H9 (cell line): ENCODE data around the gene LPCAT1. TPM values are rescaled to one million over a fixed set of nuclear protein-coding genes. Genes with fewer than 3 reads are reported as not detected.

Experiments used
- DNase-seq: peaks from one replicate; pipeline ENCODE4 v3.0.0-alpha.2; 2017
- H2AFZ ChIP-seq: one replicate; pipeline ENCODE4 v1.6.1; 2013; ENCODE audit warnings: mild to moderate bottlenecking, low read length, control low read depth, moderate library complexity
- H2AK5ac ChIP-seq: 2 replicates; pipeline ENCODE4 v1.6.1; 2013; ENCODE audit warnings: low read length, control low read depth, mixed read lengths; ENCODE audit not compliant: insufficient read length
- H2BK120ac ChIP-seq: one replicate; pipeline ENCODE4 v1.6.1; 2013; ENCODE audit warnings: low read depth, mild to moderate bottlenecking, low read length, control low read depth, inconsistent platforms; ENCODE audit not compliant: poor library complexity, severe bottlenecking
- H2BK12ac ChIP-seq: 2 replicates; pipeline ENCODE4 v1.6.1; 2013; ENCODE audit warnings: low read length, control low read depth, mixed read lengths, low read depth; ENCODE audit not compliant: insufficient read length
- H2BK15ac ChIP-seq: 2 replicates; pipeline ENCODE4 v1.6.1; 2013; ENCODE audit warnings: low read depth, low read length, control low read depth
- H2BK20ac ChIP-seq: one replicate; pipeline ENCODE4 v1.6.1; 2013; ENCODE audit warnings: low read depth, mild to moderate bottlenecking, low read length, control low read depth, inconsistent platforms; ENCODE audit not compliant: poor library complexity, severe bottlenecking
- H2BK5ac ChIP-seq: 2 replicates; pipeline ENCODE4 v1.6.1; 2013; ENCODE audit warnings: low read length, control low read depth, mixed read lengths; ENCODE audit not compliant: insufficient read length
- H3K14ac ChIP-seq: 2 replicates; pipeline ENCODE4 v1.6.1; 2013; ENCODE audit warnings: low read length, control low read depth; ENCODE audit not compliant: insufficient read depth
- H3K18ac ChIP-seq: 2 replicates; pipeline ENCODE4 v1.6.1; 2013; ENCODE audit warnings: low read depth, mild to moderate bottlenecking, mixed read lengths, low read length, control low read depth; ENCODE audit not compliant: insufficient read length
- H3K23ac ChIP-seq: 2 replicates; pipeline ENCODE4 v1.6.1; 2013; ENCODE audit warnings: low read length, control low read depth, mixed read lengths, low read depth; ENCODE audit not compliant: insufficient read length
- H3K23me2 ChIP-seq: 2 replicates; pipeline ENCODE4 v1.6.1; 2013; ENCODE audit warnings: low read depth, mild to moderate bottlenecking, mixed read lengths, low read length, control low read depth; ENCODE audit not compliant: insufficient read length, poor library complexity, severe bottlenecking
- H3K27ac ChIP-seq: 2 replicates; pipeline ENCODE4 v1.5.1; 2013; ENCODE audit warnings: low read length, control low read depth, mixed read lengths, low read depth; ENCODE audit not compliant: insufficient read length
- H3K27me3 ChIP-seq: 2 replicates; pipeline ENCODE4 v1.6.1; 2013; ENCODE audit warnings: low read length, control low read depth, inconsistent platforms; ENCODE audit not compliant: insufficient read depth
- H3K4ac ChIP-seq: 2 replicates; pipeline ENCODE4 v1.6.1; 2013; ENCODE audit warnings: low read depth, mild to moderate bottlenecking, control low read depth, inconsistent platforms, low read length, moderate library complexity
- H3K4me1 ChIP-seq: 2 replicates; pipeline ENCODE4 v1.6.1; 2013; ENCODE audit warnings: low read length, control low read depth, inconsistent platforms; ENCODE audit not compliant: insufficient read depth
- H3K4me2 ChIP-seq: 2 replicates; pipeline ENCODE4 v1.6.1; 2013; ENCODE audit warnings: low read length, control low read depth, mixed read lengths; ENCODE audit not compliant: insufficient read length, insufficient read depth
- H3K56ac ChIP-seq: 2 replicates; pipeline ENCODE4 v1.6.1; 2013; ENCODE audit warnings: low read depth, mild to moderate bottlenecking, mixed read lengths, low read length, control low read depth; ENCODE audit not compliant: insufficient read length
- H3K79me1 ChIP-seq: 2 replicates; pipeline ENCODE4 v1.6.1; 2013; ENCODE audit warnings: low read depth, mild to moderate bottlenecking, moderate library complexity, low read length, control low read depth, inconsistent platforms; ENCODE audit not compliant: insufficient read depth, poor library complexity, severe bottlenecking
- H3K79me2 ChIP-seq: 2 replicates; pipeline ENCODE4 v1.6.1; 2013; ENCODE audit warnings: low read length, control low read depth, inconsistent platforms; ENCODE audit not compliant: insufficient read depth
- H3K9ac ChIP-seq: 2 replicates; pipeline ENCODE4 v1.6.1; 2013; ENCODE audit warnings: low read length, control low read depth, mixed read lengths; ENCODE audit not compliant: insufficient read length; ENCODE audit errors: extremely low read depth
- H3K9me3 ChIP-seq: one replicate; pipeline ENCODE4 v1.6.1; 2013; ENCODE audit warnings: low read depth, low read length, inconsistent platforms; ENCODE audit not compliant: control insufficient read depth
- H3T11ph ChIP-seq: one replicate; pipeline ENCODE4 v1.6.1; 2013; ENCODE audit warnings: mild to moderate bottlenecking, low read length, control low read depth, inconsistent platforms
- H4K20me1 ChIP-seq: one replicate; pipeline ENCODE4 v1.6.1; 2013; ENCODE audit not compliant: control insufficient read depth, insufficient read length, insufficient read depth
- H4K5ac ChIP-seq: 2 replicates; pipeline ENCODE4 v1.6.1; 2013; ENCODE audit warnings: low read depth, mild to moderate bottlenecking, mixed read lengths, low read length, control low read depth; ENCODE audit not compliant: insufficient read length
- H4K8ac ChIP-seq: replicated peaks from 2 replicates; pipeline ENCODE4 v1.6.1; 2013; ENCODE audit warnings: low read length, control low read depth, mixed read lengths, low read depth; ENCODE audit not compliant: insufficient read length
- H4K91ac ChIP-seq: 2 replicates; pipeline ENCODE4 v1.6.1; 2013; ENCODE audit warnings: low read depth, mild to moderate bottlenecking, moderate library complexity, mixed read lengths, low read length, control low read depth; ENCODE audit not compliant: insufficient read length
- H3K27ac Mint-ChIP-seq, 3 experiments: 2 replicates in 2 of 3; 3 replicates in 1 of 3; pipeline ENCODE4 v1.8.0; 2020 to 2021; ENCODE audit warnings: mixed read lengths in 3 of 3, mild to moderate bottlenecking in 1 of 3, moderate library complexity in 1 of 3
- H3K27me3 Mint-ChIP-seq: 2 replicates; pipeline ENCODE4 v1.8.0; 2021; ENCODE audit warnings: low read depth, mild to moderate bottlenecking, moderate library complexity, mixed read lengths
- H3K36me3 Mint-ChIP-seq, 3 experiments: 2 replicates in 2 of 3; 3 replicates in 1 of 3; pipeline ENCODE4 v1.8.0; 2020 to 2021; ENCODE audit warnings: low read depth in 3 of 3, mixed read lengths in 3 of 3; ENCODE audit not compliant: insufficient read depth in 1 of 3
- H3K4me1 Mint-ChIP-seq, 2 experiments: 2 replicates each; pipeline ENCODE4 v1.8.0; 2020; ENCODE audit warnings: mixed read lengths in 2 of 2
- H3K4me3 Mint-ChIP-seq, 2 experiments: 2 replicates in 1 of 2; 3 replicates in 1 of 2; pipeline ENCODE4 v1.8.0; 2020 to 2021; ENCODE audit warnings: mild to moderate bottlenecking in 2 of 2, mixed read lengths in 2 of 2, moderate library complexity in 1 of 2
- H3K9me3 Mint-ChIP-seq, 2 experiments: 2 replicates in 1 of 2; 3 replicates in 1 of 2; pipeline ENCODE4 v1.8.0; 2020; ENCODE audit warnings: mild to moderate bottlenecking in 2 of 2, mixed read lengths in 2 of 2, moderate library complexity in 1 of 2
- WGBS: extraction: QIAGEN DNeasy Blood & Tissue Kit; methylation state at CpG from one replicate; pipeline ENCODE4 v1.1.7; 2013; ENCODE audit warnings: missing lambda C conversion rate, low lambda C conversion rate, mixed read lengths; ENCODE audit not compliant: insufficient read length; ENCODE audit errors: extremely low coverage; 5-methylcytosine and 5-hydroxymethylcytosine counted together
- total RNA-seq: library from RNA; stranded (reverse); gene quantifications from 2 replicates; pipeline ENCODE4 v1.2.1, GENCODE V29; 2021
- TF ChIP-seq, protein P1 (sequence below): fragments of 200-600 bp; sonication (generic); conservative IDR thresholded peaks from 3 replicates; pipeline ENCODE4 v1.8.0; 2021; ENCODE audit warnings: antibody characterized with exemption, mild to moderate bottlenecking

Gene LPCAT1
- total RNA-seq, 1 experiment from 2014 or later, result 231 TPM

- Histone ChIP-seq H3K23ac (no peak overlapping the region), H3K4me2 (no peak overlapping the region), H3K18ac (no peak overlapping the region), H4K91ac (no peak overlapping the region), H3K27me3 (no peaks in the 10 kb centered on the region), H3K9me3 (no peaks in the 10 kb centered on the region), H3K4ac (no peak overlapping the region), H2BK20ac (no peak overlapping the region), H3K56ac (no peak overlapping the region), H3K27ac (no peak overlapping the region), H3K9ac (no peak overlapping the region), H3K79me2 (no peaks in the 10 kb centered on the region), H2BK120ac (no peak overlapping the region), H3K23me2 (peaks cover 4% of the 10 kb centered on the region), H2AFZ (no peak overlapping the region), H3T11ph (no peak overlapping the region), H2BK5ac (no peak overlapping the region), H3K4me1 (peaks cover 3% of the 10 kb centered on the region; the same call in 1 of the 2 replicates), H2BK12ac (no peak overlapping the region), H4K20me1 (no peaks in the 10 kb centered on the region), H3K14ac (no peak overlapping the region; the same call in 1 of the 2 replicates), H4K8ac (no peak overlapping the region), H2AK5ac (no peak overlapping the region), H4K5ac (no peak overlapping the region), H2BK15ac (no peak overlapping the region), H3K79me1 (no peaks in the 10 kb centered on the region)
- no peaks in the 10 kb centered on the region; a peak in 2 of 5 replicates for H3K9me3 Mint-ChIP-seq
- TF ChIP-seq, protein P1, sequence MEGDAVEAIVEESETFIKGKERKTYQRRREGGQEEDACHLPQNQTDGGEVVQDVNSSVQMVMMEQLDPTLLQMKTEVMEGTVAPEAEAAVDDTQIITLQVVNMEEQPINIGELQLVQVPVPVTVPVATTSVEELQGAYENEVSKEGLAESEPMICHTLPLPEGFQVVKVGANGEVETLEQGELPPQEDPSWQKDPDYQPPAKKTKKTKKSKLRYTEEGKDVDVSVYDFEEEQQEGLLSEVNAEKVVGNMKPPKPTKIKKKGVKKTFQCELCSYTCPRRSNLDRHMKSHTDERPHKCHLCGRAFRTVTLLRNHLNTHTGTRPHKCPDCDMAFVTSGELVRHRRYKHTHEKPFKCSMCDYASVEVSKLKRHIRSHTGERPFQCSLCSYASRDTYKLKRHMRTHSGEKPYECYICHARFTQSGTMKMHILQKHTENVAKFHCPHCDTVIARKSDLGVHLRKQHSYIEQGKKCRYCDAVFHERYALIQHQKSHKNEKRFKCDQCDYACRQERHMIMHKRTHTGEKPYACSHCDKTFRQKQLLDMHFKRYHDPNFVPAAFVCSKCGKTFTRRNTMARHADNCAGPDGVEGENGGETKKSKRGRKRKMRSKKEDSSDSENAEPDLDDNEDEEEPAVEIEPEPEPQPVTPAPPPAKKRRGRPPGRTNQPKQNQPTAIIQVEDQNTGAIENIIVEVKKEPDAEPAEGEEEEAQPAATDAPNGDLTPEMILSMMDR, result no peak
- peak overlapping the region in 1 of 3 experiments; percentile 92; a peak in 2 of 7 replicates for H3K27ac Mint-ChIP-seq
- peaks cover 17 to 27% of the 10 kb centered on the region in 2 experiments for H3K4me1 Mint-ChIP-seq
- WGBS, result no CpG with 5 or more reads among the region's 13 CpGs
- no peak overlapping the region for H3K4me3 Mint-ChIP-seq
- DNase-seq, result no peak
- peaks cover 5% of the 10 kb centered on the region for H3K27me3 Mint-ChIP-seq
- no peaks in the 10 kb centered on the region; a peak in 1 of 7 replicates for H3K36me3 Mint-ChIP-seq
Observed at GRCh38 chr5:1413211-1413610, 110.5 kb downstream of the LPCAT1 start.
